Daoy (cell line): ENCODE measurements around the gene ARF3. TPM values are rescaled to one million over a fixed set of nuclear protein-coding genes. Genes with fewer than 3 reads are reported as not detected.
A peak's percentile ranks its signal among the peaks of the same experiment; 100 is the strongest.
"Not testable (repeated sequence)": the region's sequence is repeated elsewhere in the genome, so short reads cannot be mapped to it uniquely, and the experiment has no call there.

Experiments
- DNase-seq: peaks from one replicate; pipeline ENCODE4 v3.0.0-alpha.2; 2015; ENCODE audit warnings: low read depth
- total RNA-seq: library from RNA; depleted of rRNA; stranded (reverse); fragments of >200 nt; shearing (Covaris generic); gene quantifications from 2 replicates; pipeline ENCODE4 v1.2.3, GENCODE V29; 2014

The ARF3 gene
- total RNA-seq, 1 experiment from 2014 or later = 118 TPM

DNA sequence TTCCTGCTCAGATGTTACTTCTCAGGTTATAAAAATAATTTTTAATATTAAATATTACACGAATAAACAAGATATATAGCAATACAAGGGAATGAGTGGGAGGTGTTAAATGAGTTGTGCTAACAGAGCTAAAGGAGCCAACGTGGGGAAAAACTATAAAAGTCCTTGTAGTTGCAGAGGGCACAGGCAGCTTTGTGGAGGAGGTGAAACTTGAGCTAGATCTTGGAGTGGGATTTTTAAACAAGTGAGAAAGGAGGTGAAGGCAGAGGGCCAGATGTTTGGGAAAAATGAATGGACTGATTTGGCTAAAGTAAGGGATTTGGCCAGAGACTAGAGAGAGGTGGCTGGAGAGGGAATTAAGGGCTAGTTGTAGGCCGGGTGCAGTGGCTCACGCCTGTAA lies 26.8 kb downstream of the ARF3 start:
- no peak for DNase-seq

DNA sequence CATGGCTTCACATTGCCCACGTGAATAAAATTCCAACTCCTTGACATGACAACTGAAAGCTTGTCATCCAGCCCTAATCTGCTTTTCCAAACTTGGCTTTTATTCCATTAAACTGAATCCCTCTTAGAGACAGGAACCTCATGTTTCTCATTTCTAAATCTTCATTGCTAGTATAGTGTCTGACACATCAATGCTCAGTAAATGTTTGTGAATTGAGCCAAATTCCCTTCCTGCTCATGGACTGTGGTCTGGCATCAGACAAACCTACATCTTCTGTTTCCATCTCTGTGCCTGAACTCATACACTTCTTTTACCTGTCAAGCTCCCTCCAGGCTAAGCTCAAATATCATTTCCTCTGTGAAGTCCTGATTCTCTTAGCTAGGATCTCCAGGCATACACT lies 27.7 kb downstream of the ARF3 start:
- DNase-seq = no peak

DNA sequence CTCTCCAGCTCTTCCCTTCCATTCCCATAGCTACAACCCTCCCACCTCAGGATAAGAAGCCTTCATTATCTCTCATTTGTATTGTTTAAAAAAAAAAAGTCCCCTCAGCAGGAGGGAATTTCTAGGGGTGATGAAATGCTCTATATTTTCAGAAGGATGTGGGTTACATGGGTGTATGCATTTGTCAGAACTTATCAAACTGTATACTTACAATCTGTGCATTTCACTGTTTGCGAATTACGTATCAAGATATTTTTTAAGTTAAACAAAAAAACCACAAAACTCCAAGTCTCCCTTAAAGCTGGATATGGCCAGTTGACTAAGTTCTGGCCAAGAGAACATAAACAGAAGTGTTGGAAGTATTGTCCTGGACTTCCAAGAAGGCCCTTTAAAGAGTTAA lies 30.0 kb downstream of the ARF3 start:
- DNase-seq = no peak

DNA sequence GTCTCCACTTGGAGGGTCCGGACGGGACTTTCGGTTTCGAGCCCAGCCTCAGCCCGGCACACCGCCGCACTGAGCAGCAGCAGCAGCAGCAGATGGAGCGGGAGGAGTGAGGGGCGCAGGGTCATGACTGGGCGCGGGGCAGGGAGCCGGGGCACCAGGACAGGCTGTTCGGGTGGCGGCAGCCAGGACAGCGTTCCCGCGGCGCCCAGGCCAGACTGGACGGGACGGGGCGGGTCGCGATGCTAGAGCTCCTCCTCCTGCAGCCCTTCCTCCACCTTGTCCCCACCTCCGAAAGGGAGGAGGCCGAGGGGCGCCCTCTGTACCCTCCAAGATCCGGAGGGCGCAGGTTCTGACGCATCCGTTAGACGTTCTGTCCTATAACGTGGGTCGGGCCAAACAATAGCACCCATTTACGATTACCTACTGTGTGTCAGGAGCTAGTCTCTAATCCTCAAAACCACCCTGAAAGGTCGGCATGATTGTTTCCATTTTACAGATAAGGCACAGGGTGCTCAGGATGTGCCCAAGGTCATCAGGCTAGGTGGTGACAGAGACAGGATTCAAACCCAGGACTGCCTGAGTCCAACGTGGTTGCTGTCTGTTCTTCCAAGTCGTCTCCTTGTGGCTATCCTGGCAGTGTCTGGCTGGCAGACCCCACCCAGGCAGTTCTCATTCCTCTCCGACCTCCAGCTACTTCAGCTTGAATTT lies 31.8 kb downstream of the ARF3 start, which contains the start of gene FKBP11:
TSS of gene FKBP11 (minus strand) at position 189 of the 708 bp plus-strand sequence. CDS start at position 125, 64 bp downstream.
- DNase-seq = peak; percentile 73

DNA sequence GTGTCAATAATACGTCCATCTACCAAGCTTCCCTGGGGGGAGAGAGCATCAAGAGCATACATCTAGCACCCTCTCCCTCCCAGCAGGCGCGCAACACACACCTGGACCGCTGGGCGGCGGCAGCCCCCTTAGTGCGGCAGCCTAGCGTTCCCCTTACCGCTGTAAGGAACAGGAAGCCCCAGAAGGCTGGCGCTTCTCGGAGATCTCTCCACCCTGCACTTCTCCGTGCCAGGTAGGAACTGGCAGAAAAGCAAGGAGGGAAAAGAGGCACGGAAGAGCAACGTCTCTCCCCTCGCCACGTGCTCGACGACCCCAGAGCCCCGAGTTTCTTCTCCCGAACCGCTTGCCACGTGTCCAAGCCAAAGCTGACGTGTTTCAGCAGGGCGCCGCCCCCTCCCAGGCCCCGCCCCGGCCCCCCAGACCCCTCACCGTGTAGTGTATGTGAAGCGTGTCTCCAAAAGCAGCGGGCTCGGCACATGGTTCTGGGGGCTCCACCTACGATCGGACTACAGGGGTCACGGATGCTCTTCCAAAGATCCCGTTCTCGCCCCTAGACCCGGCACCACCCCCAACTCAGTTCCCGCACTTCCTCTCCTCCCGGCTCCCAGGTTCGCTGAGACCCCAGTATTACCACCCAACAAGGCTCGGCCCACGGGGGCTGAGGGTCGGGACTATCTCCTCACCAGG lies 32.5 kb downstream of the ARF3 start:
- peak; percentile 78 for DNase-seq

DNA sequence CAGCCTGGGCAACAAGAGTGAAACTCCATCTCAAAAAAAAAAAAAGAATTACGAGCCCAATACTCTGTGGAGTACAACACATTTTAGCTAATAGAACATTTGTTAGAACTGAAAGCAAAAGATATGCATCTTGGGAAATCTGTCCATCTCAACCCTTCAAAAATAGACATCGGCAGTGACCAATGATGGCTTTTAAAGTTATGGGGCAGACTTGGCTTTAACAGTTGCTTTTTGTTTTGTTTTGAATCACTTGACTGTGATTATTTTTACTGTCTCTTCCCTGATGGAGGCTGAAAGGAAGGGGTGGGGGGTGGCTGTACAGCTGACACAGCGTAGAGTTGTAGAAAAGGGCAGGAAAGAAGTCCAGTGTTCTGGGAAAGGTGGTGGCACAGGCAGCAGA lies 34.2 kb downstream of the ARF3 start:
- no peak for DNase-seq

DNA sequence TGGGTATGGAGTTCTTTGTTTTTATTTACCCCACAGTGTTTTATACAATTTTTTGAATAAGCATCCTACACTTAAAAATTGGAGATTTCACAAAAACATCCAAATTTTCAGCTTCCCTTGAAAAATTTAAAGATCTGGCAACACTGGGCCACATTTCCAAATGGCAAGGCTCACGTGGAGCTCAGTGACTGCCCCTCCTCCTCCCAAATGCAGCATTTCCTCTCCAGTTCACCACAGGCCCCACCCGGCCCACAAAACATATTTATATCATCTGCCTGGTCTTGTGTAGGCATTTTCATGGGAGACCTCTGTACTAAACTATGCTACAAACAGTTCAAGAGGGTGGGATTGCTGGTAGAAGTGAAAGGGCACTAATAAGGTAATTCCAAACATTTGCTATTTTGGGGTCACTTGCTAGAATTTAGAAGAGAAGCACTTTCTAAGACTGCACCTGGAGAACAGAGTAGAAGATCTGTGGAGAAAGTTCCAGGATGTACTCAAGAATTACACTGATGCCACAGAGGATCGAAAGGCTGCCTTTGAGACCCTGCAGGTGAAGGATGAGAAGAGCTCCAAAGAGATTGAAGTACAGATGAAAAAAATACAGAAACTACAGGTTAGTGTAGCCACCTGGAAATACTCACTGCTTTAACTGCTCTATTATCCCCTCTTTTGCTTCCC lies 39.3 kb downstream of the ARF3 start:
- no peak for DNase-seq

DNA sequence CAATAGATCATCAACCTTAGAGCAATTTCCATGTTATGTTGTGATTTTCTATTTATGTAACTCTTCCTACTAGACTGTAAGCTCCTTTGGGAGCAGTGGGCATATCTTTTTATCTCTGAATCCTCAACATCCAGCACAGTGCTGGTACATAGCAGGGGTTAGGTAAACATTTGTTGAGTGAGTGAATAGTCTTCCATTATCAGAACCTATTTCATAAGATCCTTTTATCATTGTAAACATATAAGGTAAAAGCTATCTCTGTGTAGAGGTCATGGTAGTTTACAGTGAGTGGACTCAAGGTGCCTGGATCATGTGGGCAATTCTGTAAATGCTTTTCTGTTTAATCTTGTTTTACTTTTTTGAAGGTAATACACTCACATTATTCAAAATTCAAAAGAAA lies 47.1 kb downstream of the ARF3 start:
- no peak for DNase-seq

DNA sequence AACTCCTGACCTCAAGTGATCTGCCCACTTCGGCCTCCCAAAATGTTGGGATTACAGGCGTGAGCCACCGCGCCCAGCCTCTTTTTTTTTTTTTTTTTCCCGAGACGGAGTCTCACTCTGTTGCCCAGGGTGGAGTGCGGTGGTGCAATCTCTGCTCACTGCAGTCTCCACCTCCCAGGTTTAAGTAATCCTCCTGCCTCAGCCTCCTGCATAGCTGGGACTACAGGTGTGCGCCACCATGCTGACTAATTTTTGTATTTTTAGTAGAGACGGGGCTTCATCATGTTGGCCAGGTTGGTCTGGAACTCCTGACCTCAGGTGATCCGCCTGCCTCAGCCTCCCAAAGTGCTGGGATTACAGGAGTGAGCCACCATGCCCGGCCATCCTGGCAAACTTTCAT lies 47.6 kb downstream of the ARF3 start:
- DNase-seq = not testable (repeated sequence)

DNA sequence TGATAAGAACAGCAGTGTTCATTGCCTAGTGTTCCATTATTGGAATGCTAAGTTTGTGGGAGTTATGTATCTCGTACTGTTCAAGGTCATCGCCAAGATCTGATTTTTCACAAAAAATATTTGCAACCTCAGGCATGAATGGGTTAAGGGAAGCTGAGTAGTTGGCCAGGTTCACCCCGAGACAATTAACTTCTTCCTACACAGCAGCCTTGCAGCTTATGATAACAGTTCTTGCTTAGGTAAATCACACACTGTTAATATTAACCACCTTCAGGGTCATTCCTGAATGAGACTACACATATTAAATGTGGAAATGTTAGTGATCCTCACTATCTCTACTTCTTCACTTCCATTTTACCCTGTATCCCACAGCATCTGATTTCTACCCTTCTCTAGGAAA lies 50.0 kb downstream of the ARF3 start:
- DNase-seq = no peak

DNA sequence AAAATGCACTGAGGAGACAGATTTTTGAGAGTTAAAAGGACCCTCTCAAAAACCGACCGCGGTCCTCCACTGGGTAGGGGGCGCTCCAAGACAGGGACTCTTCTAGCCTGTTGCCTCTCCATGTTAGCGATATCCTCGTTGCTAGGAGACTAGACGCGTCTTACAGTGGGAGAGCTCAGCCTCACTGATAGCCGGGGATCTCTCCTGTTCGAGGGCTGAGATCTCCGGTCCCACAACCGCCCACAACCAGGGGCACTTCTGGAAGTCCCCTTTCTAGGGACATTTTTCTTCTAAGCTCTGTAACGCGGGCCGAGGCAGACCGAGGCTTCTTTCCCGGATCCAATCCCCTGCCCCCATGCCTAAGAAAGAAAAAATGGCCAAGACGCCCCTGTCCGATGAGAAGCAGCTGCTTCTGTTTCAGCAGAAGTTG lies 53.3 kb downstream of the ARF3 start:
- peak; percentile 44 for DNase-seq

DNA sequence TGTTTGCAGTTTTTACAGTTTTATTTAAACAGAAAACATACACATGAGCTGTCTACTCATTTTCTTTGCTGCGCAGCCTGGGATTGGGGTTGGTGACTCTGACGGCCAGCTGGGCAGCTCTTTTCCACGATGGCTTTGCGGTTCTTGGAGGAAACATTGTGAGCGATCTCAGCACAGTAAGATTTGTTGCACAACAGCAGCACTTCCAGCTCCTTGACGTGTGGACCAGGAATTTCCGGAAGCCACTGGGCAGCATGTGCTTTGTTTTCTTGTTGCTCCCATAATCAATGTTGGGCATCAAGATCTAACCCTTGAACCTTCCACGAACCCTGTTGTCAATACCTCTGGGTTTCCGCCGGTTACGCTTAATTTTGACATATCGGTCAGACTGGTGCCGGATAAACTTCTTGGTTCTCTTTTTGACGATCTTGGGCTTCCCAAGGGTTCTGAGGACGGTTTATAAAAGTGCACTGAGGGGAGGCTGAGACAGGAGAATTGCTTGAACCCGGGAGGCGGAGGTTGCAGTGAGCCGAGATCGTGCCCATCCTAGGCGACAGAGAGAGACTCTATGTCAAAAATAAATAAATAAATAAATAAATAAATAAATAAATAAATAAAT lies 53.8 kb downstream of the ARF3 start:
- DNase-seq = peak; percentile 12

DNA sequence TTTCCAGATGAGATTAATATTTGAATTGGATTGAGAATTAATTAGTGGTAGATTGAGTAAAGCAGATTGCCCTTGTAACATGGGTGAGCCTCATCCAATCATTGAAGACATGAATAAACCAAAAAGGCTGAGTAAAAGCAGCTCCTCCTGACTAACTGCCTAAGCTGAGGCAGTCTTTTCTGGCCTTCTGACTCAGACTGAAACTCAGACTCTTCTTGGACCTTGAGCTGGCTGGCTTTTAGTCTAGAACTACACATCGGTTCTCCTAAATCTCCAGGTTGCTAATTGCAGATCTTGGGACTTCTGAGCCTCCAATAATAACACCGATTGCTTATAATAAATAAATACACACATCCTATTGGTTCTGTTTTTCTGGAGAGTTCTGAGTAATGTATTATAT lies 56.0 kb downstream of the ARF3 start:
- peak; percentile 16 for DNase-seq

DNA sequence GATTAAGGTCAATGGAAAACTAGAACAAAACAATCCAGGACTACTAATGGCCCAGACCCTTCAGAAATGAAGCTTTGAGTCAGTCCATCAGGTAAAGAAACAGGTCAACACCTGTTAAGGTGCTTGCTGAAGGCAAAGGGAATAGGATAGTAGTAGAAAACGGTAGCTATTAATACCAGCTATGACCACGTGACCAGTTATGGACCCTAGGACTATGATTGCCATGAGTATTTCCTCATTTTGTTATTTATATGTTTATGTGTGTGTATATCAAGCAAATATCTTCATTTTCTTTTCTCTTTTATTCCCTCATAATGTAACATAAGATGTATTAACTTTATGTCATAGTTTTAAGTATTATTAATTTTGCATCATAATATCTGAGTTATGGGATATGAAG lies 57.6 kb downstream of the ARF3 start:
- no peak for DNase-seq

DNA sequence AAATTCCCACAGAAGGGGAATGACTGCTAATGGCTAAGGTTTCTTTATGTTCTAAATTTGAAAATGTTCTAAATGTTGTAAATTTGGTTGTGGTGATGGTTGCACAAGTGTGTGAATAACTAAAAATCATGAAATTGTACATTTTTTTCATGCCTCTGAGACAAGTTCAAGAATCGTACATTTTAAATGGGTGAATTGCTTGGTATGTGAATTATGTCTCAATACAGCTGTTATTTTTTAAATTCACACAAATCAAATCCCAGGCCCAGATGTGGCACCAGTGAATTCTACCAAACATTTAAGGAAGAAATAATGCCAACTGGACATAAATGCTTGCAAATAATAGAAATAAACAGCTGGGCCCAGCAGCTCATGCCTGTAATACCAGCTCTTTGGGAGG lies 63.0 kb downstream of the ARF3 start:
- no peak for DNase-seq

DNA sequence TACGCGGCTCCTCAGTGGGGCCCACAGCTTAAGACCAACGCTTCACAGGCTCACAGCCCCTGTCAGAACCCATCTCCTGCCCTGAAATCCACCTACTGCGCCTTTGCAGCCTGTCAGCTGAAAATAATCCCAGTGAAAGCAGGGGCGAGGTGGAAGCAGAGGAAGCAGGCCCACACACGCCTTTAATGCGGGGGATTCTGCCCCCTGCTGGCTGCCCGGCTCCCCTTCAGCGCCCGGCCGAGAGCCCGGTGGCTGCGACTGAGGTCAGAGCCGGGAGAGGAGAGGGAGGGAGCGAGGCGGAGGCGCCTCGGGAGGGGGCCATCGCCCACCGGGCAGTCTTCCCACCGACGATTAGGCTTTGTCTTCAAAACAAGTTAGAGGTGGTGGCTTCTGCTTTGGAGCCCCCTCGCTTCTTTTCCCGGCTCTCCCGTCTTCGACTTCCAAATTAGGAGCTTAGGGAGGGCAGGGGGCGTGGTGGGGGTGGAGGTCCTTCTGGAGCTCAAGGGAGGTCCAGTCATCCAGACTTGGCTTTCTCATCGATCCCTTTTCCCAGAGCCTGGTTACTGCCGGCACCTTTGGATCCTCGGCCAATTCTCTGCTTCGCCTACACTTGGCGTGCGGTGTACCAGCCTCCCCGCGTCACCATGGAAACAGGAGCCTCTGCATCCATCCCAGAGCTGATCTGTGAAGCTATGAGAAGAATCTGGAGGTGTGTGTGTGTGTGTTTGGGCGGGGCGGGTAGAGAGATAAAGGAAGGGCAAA lies 66.4 kb downstream of the ARF3 start:
- DNase-seq = peak; percentile 83

DNA sequence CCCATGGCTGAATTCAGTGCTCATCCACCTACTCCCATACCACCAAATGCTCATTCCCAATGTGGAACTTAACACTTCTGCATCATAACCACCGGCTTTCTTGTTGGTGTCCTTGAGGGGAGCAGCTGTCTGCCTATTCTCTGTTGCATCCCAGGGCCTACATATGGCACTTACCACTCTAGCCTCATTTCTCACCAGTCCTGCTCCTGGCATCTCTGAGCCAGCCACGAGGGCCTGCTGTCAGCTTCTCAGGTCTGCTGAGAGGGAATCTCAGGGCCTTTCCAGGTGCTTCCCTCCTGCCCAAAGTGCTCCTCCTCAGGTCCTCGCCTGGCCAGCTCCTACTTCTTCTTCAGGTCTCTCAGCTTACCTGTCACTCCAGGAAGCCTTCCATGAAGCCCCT lies 67.6 kb downstream of the ARF3 start:
- no peak for DNase-seq
